Fibroblast of pulmonary artery (primary cell): ENCODE measurements around the gene RRAS2.
"Not testable (repeated sequence)": the region's sequence is repeated elsewhere in the genome, so short reads cannot be mapped to it uniquely, and the experiment has no call there.

Experiments
- DNase-seq: peaks from one replicate; pipeline ENCODE4 v3.0.0-alpha.2; 2010; ENCODE audit warnings: low read depth
- H3K4me3 ChIP-seq: replicated peaks from 2 replicates; pipeline ENCODE4 v1.5.1; 2011; ENCODE audit warnings: low read depth, mild to moderate bottlenecking, control low read depth, low read length, moderate library complexity
- CTCF ChIP-seq: IDR thresholded peaks from 2 replicates; pipeline ENCODE4 v1.5.1; 2011; ENCODE audit warnings: mild to moderate bottlenecking, control low read depth, low read length, inconsistent platforms; ENCODE audit errors: missing control alignments

Gene RRAS2

GRCh38 chr11:14347991-14348390 is 11.0 kb downstream of the RRAS2 start:
- no peak overlapping the region for H3K4me3 ChIP-seq
- no peak for DNase-seq
- TF ChIP-seq CTCF, result no peak

- no peak for TF ChIP-seq CTCF
- H3K4me3 ChIP-seq, result no peak overlapping the region
- no peak for DNase-seq
Observed at GRCh38 chr11:14347494-14347893, 11.5 kb downstream of the RRAS2 start.

- H3K4me3 ChIP-seq, result no peak overlapping the region
- no peak for TF ChIP-seq CTCF
- no peak for DNase-seq
Observed at GRCh38 chr11:14346303-14346955, 12.6 kb downstream of the RRAS2 start.

- no peak for TF ChIP-seq CTCF
- H3K4me3 ChIP-seq, result no peak overlapping the region
- DNase-seq, result no peak
Observed at GRCh38 chr11:14345668-14346067, 13.3 kb downstream of the RRAS2 start.

- not testable (repeated sequence) for DNase-seq, H3K4me3 ChIP-seq
Observed at GRCh38 chr11:14345016-14345415, 14.0 kb downstream of the RRAS2 start.

- DNase-seq, result peak; percentile 71
- no peak overlapping the region for H3K4me3 ChIP-seq
- TF ChIP-seq CTCF, result no peak
Observed at GRCh38 chr11:14342906-14343305, 16.1 kb downstream of the RRAS2 start.

- no peak for TF ChIP-seq CTCF
- DNase-seq, result no peak
- H3K4me3 ChIP-seq, result no peak overlapping the region
Observed at GRCh38 chr11:14341968-14342367, 17.0 kb downstream of the RRAS2 start.
